Chondrocyte (in vitro differentiated cells): ENCODE results near the gene TNFRSF9. TPM values are rescaled to one million over a fixed set of nuclear protein-coding genes. Genes with fewer than 3 reads are reported as not detected.

Experiments
- DNase-seq: peaks from one replicate; pipeline ENCODE4 v3.0.0; 2021; ENCODE audit warnings: mixed read lengths, low spot score
- H3K27ac Mint-ChIP-seq: one replicate; pipeline ENCODE4 v1.8.0; 2021; ENCODE audit warnings: mild to moderate bottlenecking, moderate library complexity, mixed read lengths; ENCODE audit not compliant: unreplicated experiment
- H3K27me3 Mint-ChIP-seq: 2 replicates; pipeline ENCODE4 v1.8.0; 2021; ENCODE audit warnings: low read depth, mixed read lengths
- H3K36me3 Mint-ChIP-seq: 2 replicates; pipeline ENCODE4 v1.8.0; 2021; ENCODE audit warnings: low read depth, mixed read lengths
- H3K4me1 Mint-ChIP-seq: 2 replicates; pipeline ENCODE4 v1.8.0; 2021; ENCODE audit warnings: low read depth, mild to moderate bottlenecking, mixed read lengths
- H3K4me3 Mint-ChIP-seq: one replicate; pipeline ENCODE4 v1.8.0; 2021; ENCODE audit warnings: mild to moderate bottlenecking, moderate library complexity, mixed read lengths; ENCODE audit not compliant: unreplicated experiment
- H3K9me3 Mint-ChIP-seq: 2 replicates; pipeline ENCODE4 v1.8.0; 2021; ENCODE audit warnings: low read depth, mixed read lengths
- CTCF ChIP-seq: fragments of 200-600 bp; sonication (generic); IDR thresholded peaks from 2 replicates; pipeline ENCODE4 v1.5.0; 2021; ENCODE audit warnings: antibody characterized with exemption, mild to moderate bottlenecking, moderate library complexity
- total RNA-seq: library from RNA; stranded (reverse); gene quantifications from 3 replicates; pipeline ENCODE4 v1.2.1, GENCODE V29; 2021

TNFRSF9 gene
- total RNA-seq, 1 donor from 2014 or later = 0.07 TPM

GRCh38 chr1:7972285-7972684 lies 31.6 kb upstream of the TNFRSF9 start:
- H3K27ac Mint-ChIP-seq = no peak overlapping the region
- H3K9me3 Mint-ChIP-seq = no peaks in the 10 kb centered on the region
- no peaks in the 10 kb centered on the region for H3K27me3 Mint-ChIP-seq
- H3K4me1 Mint-ChIP-seq = peaks cover 6% of the 10 kb centered on the region
- TF ChIP-seq CTCF = no peak
- H3K4me3 Mint-ChIP-seq = no peak overlapping the region
- no peak for DNase-seq
- peaks cover 27% of the 10 kb centered on the region for H3K36me3 Mint-ChIP-seq

- no peaks in the 10 kb centered on the region for H3K9me3 Mint-ChIP-seq
- no peaks in the 10 kb centered on the region for H3K27me3 Mint-ChIP-seq
- H3K27ac Mint-ChIP-seq = no peak overlapping the region
- no peak overlapping the region for H3K4me3 Mint-ChIP-seq
- peaks cover 29% of the 10 kb centered on the region for H3K36me3 Mint-ChIP-seq
- H3K4me1 Mint-ChIP-seq = peaks cover 17% of the 10 kb centered on the region
- no peak for DNase-seq
- no peak for TF ChIP-seq CTCF
These were observed 30.4 kb upstream of the TNFRSF9 start for GRCh38 chr1:7971024-7971423.

DNA sequence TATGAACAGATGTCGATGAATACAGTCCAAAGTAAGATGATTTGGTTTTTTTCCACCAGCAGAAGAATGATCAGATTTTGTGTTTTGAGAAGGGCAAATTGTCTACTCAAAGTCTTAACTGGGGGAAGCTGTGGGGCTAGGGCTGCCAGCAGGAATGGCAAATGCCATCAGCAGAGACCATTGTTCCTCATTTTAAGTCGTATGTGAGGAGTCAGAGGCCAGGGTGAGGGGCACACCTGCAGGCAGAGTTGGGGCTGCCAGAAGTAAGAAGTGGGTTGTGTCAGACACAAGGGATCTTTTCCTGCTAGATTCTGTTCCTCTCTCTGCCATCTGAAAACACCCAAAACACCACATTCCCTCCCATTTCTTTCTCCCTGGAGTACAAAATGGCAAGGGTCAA lies 29.6 kb upstream of the TNFRSF9 start:
- no peak overlapping the region for H3K27ac Mint-ChIP-seq
- peaks cover 19% of the 10 kb centered on the region for H3K4me1 Mint-ChIP-seq
- H3K9me3 Mint-ChIP-seq = no peaks in the 10 kb centered on the region
- peaks cover 33% of the 10 kb centered on the region for H3K36me3 Mint-ChIP-seq
- H3K27me3 Mint-ChIP-seq = no peaks in the 10 kb centered on the region
- no peak overlapping the region for H3K4me3 Mint-ChIP-seq
- no peak for TF ChIP-seq CTCF
- DNase-seq = no peak

GRCh38 chr1:7967651-7968050 lies 27.0 kb upstream of the TNFRSF9 start:
- no peaks in the 10 kb centered on the region for H3K27me3 Mint-ChIP-seq

GRCh38 chr1:7967196-7967595 lies 26.6 kb upstream of the TNFRSF9 start:
- Mint-ChIP-seq H3K4me1 (peaks cover 46% of the 10 kb centered on the region), H3K27ac (no peak overlapping the region), H3K9me3 (no peaks in the 10 kb centered on the region), H3K27me3 (no peaks in the 10 kb centered on the region), H3K4me3 (no peak overlapping the region), H3K36me3 (peaks cover 38% of the 10 kb centered on the region)
- no peak for TF ChIP-seq CTCF
- no peak for DNase-seq

More at GRCh38 chr1:7967651-7968050, 27.0 kb upstream of the TNFRSF9 start:
- no peak overlapping the region for H3K27ac Mint-ChIP-seq
- peaks cover 41% of the 10 kb centered on the region for H3K4me1 Mint-ChIP-seq
- peaks cover 39% of the 10 kb centered on the region for H3K36me3 Mint-ChIP-seq
- H3K4me3 Mint-ChIP-seq = no peak overlapping the region
- DNase-seq = no peak
- no peaks in the 10 kb centered on the region for H3K9me3 Mint-ChIP-seq
- no peak for TF ChIP-seq CTCF
